K562 (cell line): ENCODE measurements around the gene AIFM3. TPM values are rescaled to one million over a fixed set of nuclear protein-coding genes. Genes with fewer than 3 reads are reported as not detected.

Experiments
- ATAC-seq: fragments of 200-7000 bp; cut with Tn5 transposase; 3 replicates; pipeline ENCODE4 v1.9.1; 2020; ENCODE audit warnings: moderate library complexity
- BruUV-seq: library from RNA; stranded (reverse); fragments of 400-500 nt; replicated peaks from 2 replicates; lab custom pipeline; 2021; lab: Mats Ljungman, UMichigan
- CTCF ChIA-PET: fragments of 300-600 bp; formaldehyde crosslinking; extraction: SDS; loops from one replicate; lab custom pipeline; 2021; ENCODE audit warnings: low intra/inter-chr PET ratio; lab: Yijun Ruan, JAX
- POLR2A ChIA-PET: fragments of 300-600, 350-650 bp; sonication (Branson Sonifier 250); formaldehyde crosslinking; extraction: SDS; loops from one replicate; lab custom pipeline; 2021; ENCODE audit warnings: antibody characterized with exemption, inconsistent platforms; lab: Yijun Ruan, JAX
- DNase-seq, 4 experiments: peaks; one replicate each; pipeline versions ENCODE4 v3.0.0 to v3.0.0-alpha.2; 2011 to 2018; ENCODE audit warnings: low spot score in 3 of 4, mixed read lengths in 3 of 4; ENCODE audit errors: extremely low read depth in 1 of 4
- FAIRE-seq: peaks from 2 replicates; lab custom pipeline; 2011; peaks lifted over from hg19 to GRCh38; lab: Jason Lieb, UNC
- H2AFZ ChIP-seq: 2 replicates; pipeline ENCODE4 v1.6.0; 2011; ENCODE audit warnings: low read depth, low read length, control low read depth, inconsistent platforms
- H3K27ac ChIP-seq: fragments of 200-600 bp; 3 replicates; pipeline ENCODE4 v1.8.0; 2011; ENCODE audit warnings: low read depth, mild to moderate bottlenecking, control low read depth, inconsistent platforms, low read length, moderate library complexity, mixed read lengths; ENCODE audit errors: extremely low read depth
- H3K27me3 ChIP-seq, 2 experiments: fragments of 300-600 bp in 1 of 2; 2 replicates in 1 of 2; 3 replicates in 1 of 2; pipeline versions ENCODE4 v1.6.0 to v1.8.0; 2011; ENCODE audit warnings: inconsistent platforms in 2 of 2, low read length in 2 of 2, mild to moderate bottlenecking in 1 of 2, mixed read lengths in 1 of 2, moderate library complexity in 1 of 2; ENCODE audit not compliant: control insufficient read depth in 2 of 2, insufficient read depth in 2 of 2
- H3K36me3 ChIP-seq: fragments of 300-600 bp; 3 replicates; pipeline ENCODE4 v1.8.0; 2011; ENCODE audit warnings: mild to moderate bottlenecking, low read length, inconsistent platforms; ENCODE audit not compliant: control insufficient read depth, insufficient read depth
- H3K4me1 ChIP-seq, 2 experiments: fragments of 200-600 bp in 1 of 2; replicated peaks in 1 of 2; 2 replicates in 1 of 2; 3 replicates in 1 of 2; pipeline versions ENCODE4 v1.5.1 to v1.8.0; 2011; ENCODE audit warnings: inconsistent platforms in 2 of 2, low read length in 2 of 2, mild to moderate bottlenecking in 1 of 2, mixed read lengths in 1 of 2, moderate library complexity in 1 of 2; ENCODE audit not compliant: control insufficient read depth in 2 of 2, insufficient read depth in 2 of 2
- H3K4me2 ChIP-seq: 2 replicates; pipeline ENCODE4 v1.6.1; 2011; ENCODE audit warnings: low read length, control low read depth, inconsistent platforms, mixed read lengths; ENCODE audit not compliant: insufficient read depth
- H3K4me3 ChIP-seq: fragments of 200-600 bp; sonication (generic), shearing (Covaris generic); 2 replicates; pipeline ENCODE4 v1.5.1; 2016; ENCODE audit warnings: control low read depth, inconsistent platforms
- H3K79me2 ChIP-seq: fragments of 200-600 bp; 3 replicates; pipeline ENCODE4 v1.8.0; 2011; ENCODE audit warnings: low read length, inconsistent platforms; ENCODE audit not compliant: control insufficient read depth, insufficient read depth
- H3K9ac ChIP-seq, 2 experiments: 2 replicates each; pipeline versions ENCODE4 v1.6.0 to v1.6.1; 2011; ENCODE audit warnings: low read depth in 2 of 2, low read length in 2 of 2, control low read depth in 1 of 2, inconsistent platforms in 1 of 2, mild to moderate bottlenecking in 1 of 2, mixed read lengths in 1 of 2; ENCODE audit not compliant: insufficient read depth in 1 of 2
- H3K9me1 ChIP-seq: one replicate; pipeline ENCODE4 v1.6.0; 2011; ENCODE audit warnings: inconsistent platforms, mild to moderate bottlenecking, low read length, moderate library complexity; ENCODE audit not compliant: control insufficient read depth, insufficient read depth
- H3K9me3 ChIP-seq: replicated peaks from 2 replicates; pipeline ENCODE4 v1.5.1; 2011; ENCODE audit warnings: low read depth, low read length, inconsistent platforms; ENCODE audit not compliant: control insufficient read depth, insufficient read depth
- H4K20me1 ChIP-seq: replicated peaks from 2 replicates; pipeline ENCODE4 v1.6.1; 2011; ENCODE audit warnings: low read length, inconsistent platforms, mixed read lengths; ENCODE audit not compliant: control insufficient read depth, insufficient read depth
- ELF4 ChIP-seq: fragments of 450-650 bp; formaldehyde crosslinking; IDR thresholded peaks from 2 replicates; pipeline ENCODE4 v1.4.0; 2022; ENCODE audit warnings: missing genetic modification characterization
- FOXA3 ChIP-seq, 2 experiments: fragments of 450-650 bp in 1 of 2; sonication (generic) in 1 of 2; formaldehyde crosslinking; IDR thresholded peaks in 1 of 2; conservative IDR thresholded peaks in 1 of 2; 2 replicates each; pipeline versions ENCODE4 v1.4.0 to v1.8.0; 2020 to 2022; ENCODE audit warnings: mild to moderate bottlenecking in 2 of 2, missing genetic modification reagents in 1 of 2
- HDAC1 ChIP-seq, 2 experiments: fragments of 450-650 bp; IDR thresholded peaks; 2 replicates each; pipeline ENCODE4 v1.6.1; 2016 to 2017; ENCODE audit warnings: inconsistent platforms in 1 of 2, mild to moderate bottlenecking in 1 of 2, moderate library complexity in 1 of 2
- MEIS2 ChIP-seq: fragments of 450-650 bp; IDR thresholded peaks from 2 replicates; pipeline ENCODE4 v1.6.1; 2014; ENCODE audit warnings: mild to moderate bottlenecking; ENCODE audit not compliant: partially characterized antibody
- NCOA6 ChIP-seq: fragments of 450-650 bp; IDR thresholded peaks from 2 replicates; pipeline ENCODE4 v1.6.1; 2017; ENCODE audit warnings: mild to moderate bottlenecking
- RBBP5 ChIP-seq: fragments of 200-600 bp; sonication (generic); IDR thresholded peaks from 2 replicates; pipeline ENCODE4 v1.6.1; 2012; ENCODE audit warnings: borderline replicate concordance, mild to moderate bottlenecking, low read length, control low read depth, inconsistent platforms; ENCODE audit not compliant: insufficient read depth, poor library complexity, severe bottlenecking
- RBM39 ChIP-seq: fragments of 200-400 bp; formaldehyde crosslinking; optimal IDR thresholded peaks from 2 replicates; pipeline ENCODE3; 2018; ENCODE audit warnings: low read depth, low read length
- SRSF1 ChIP-seq: fragments of 200-400 bp; formaldehyde crosslinking; IDR thresholded peaks from 2 replicates; pipeline ENCODE4 v1.6.1; 2017; ENCODE audit warnings: mild to moderate bottlenecking, low read depth, low read length, moderate library complexity
- USF2 ChIP-seq: sonication (generic); formaldehyde crosslinking; IDR thresholded peaks from 2 replicates; pipeline ENCODE4 v1.5.0; 2020; ENCODE audit warnings: missing genetic modification reagents
- ZNF449 ChIP-seq: fragments of 250-450 bp; sonication (Bioruptor Pico); IDR thresholded peaks from 2 replicates; pipeline ENCODE4 v1.8.0; 2022; ENCODE audit warnings: moderate library complexity, mild to moderate bottlenecking, inconsistent platforms
- ZNF584 ChIP-seq: fragments of 200-800 bp; sonication (Bioruptor generic); IDR thresholded peaks from 2 replicates; pipeline ENCODE4 v1.6.1; 2016; ENCODE audit warnings: low read depth, mild to moderate bottlenecking, missing genetic modification characterization, missing compliant biosample characterization
- ZNF644 ChIP-seq: fragments of 200-800 bp; sonication (Bioruptor generic); IDR thresholded peaks from 2 replicates; pipeline ENCODE4 v1.6.1; 2016; ENCODE audit warnings: low read depth, missing genetic modification characterization, missing compliant biosample characterization
- WGBS: fragments of 100-300 bp; shearing (Covaris generic); methylation state at CpG from one replicate; pipeline ENCODE4 v1.1.6; 2016; ENCODE audit warnings: low coverage, mixed read lengths; ENCODE audit not compliant: insufficient coverage; ENCODE audit errors: missing lambda C conversion rate; 5-methylcytosine and 5-hydroxymethylcytosine counted together
- in situ Hi-C: fragments of 300-500 bp; cut with MboI; formaldehyde crosslinking; loops from 4 replicates; pipeline ENCODE4 v1.15.0; 2018; ENCODE audit warnings: inconsistent platforms, mixed read lengths
- intact Hi-C: fragments of 100-400 bp; cut with micrococcal nuclease; formaldehyde crosslinking; loops from 2 replicates; pipeline ENCODE4 v1.14.2; 2022
- polyA plus RNA-seq, 8 experiments: library from polyadenylated mRNA; depleted of rRNA in 4 of 8; stranded (reverse) in 5 of 8; unstranded in 3 of 8; fragments of >200 nt; fragmentation: Nextera tagmentation in 2 of 8; fragmentation: Illumina TruSeq in 1 of 8; extraction: Ambion mirVana in 2 of 8; extraction: Trizol in 1 of 8; gene quantifications; 2 replicates each; pipeline versions ENCODE4 v1.2.1 to v1.2.3, GENCODE V29; 2011 to 2014; ENCODE audit warnings: inconsistent platforms in 1 of 8, missing spikeins in 1 of 8
- total RNA-seq, 7 experiments: library from RNA; depleted of rRNA in 6 of 7; stranded (reverse); fragments of >200 nt in 6 of 7; fragmentation: Illumina TruSeq in 2 of 7; extraction: Trizol in 2 of 7; gene quantifications; 2 replicates each; pipeline versions ENCODE4 v1.2.1 to v1.2.3, GENCODE V29; 2011 to 2021; ENCODE audit warnings: low replicate concordance in 1 of 7
- TF ChIP-seq, protein P1 (sequence below): sonication (generic); IDR thresholded peaks from 2 replicates; pipeline ENCODE4 v1.6.1; 2016
- TF ChIP-seq, protein P2 (sequence below): fragments of 450-650 bp; IDR thresholded peaks from 2 replicates; pipeline ENCODE4 v1.6.1; 2016; ENCODE audit warnings: borderline replicate concordance

Gene AIFM3
- total and polyA plus RNA-seq, 9 of the 15 experiments (the other 6 are each of a cell fraction or from before 2014, with no cell fraction given): 0.03 to 0.20 (median 0.07) TPM; not detected in 1

DNA sequence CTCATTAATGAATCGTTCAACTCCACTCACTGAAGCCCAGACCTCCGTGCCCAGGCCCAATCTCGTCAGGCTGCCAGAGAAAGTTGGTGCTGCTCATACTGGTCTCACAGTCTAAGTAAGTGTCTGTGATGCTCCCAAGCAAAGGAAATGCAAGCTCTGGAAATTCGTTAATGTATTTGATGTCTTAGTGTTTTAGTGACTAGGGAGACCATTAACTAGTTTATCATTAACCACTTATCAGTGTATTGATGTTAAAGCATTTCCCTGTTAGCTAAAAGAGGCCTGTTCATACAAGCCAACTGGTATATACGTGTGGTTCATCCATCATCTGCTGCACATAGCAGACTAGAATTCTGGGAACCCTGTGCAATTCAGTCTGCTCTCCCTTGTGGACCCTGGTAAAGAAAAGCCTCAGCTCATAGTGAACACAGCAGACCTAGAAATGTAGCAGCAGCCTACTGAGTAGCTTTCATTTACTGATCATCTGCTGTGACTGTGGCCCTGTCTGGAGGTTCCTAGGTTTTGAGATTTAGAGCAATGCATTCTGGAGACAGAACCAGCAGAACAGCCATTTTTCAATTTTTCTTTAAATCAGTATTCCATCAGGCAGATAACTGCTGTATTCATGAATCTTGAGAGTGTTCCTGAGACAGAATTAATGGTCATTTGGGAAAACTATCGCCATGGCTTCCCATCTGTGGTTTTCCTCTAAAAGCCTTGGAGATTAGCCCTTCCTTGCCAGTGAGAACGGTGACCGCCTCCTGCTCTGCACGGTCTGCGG is 15.7 kb upstream of the AIFM3 start (continued):
- TF ChIP-seq, protein P1, sequence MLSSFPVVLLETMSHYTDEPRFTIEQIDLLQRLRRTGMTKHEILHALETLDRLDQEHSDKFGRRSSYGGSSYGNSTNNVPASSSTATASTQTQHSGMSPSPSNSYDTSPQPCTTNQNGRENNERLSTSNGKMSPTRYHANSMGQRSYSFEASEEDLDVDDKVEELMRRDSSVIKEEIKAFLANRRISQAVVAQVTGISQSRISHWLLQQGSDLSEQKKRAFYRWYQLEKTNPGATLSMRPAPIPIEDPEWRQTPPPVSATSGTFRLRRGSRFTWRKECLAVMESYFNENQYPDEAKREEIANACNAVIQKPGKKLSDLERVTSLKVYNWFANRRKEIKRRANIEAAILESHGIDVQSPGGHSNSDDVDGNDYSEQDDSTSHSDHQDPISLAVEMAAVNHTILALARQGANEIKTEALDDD: peak; percentile 59; the same call in 1 of the 2 replicates
- 0 out of 4 replicates have a peak, but pooled peaks of 1 of the 2 experiments have one; percentile 3 for TF ChIP-seq FOXA3 (CRISPR knock-in tag; conservative IDR thresholded peaks at IDR 0.05 in 1 of 2, IDR thresholded peaks at IDR 0.05 in 1 of 2)
- TF ChIP-seq RBBP5: peak; percentile 49

DNA sequence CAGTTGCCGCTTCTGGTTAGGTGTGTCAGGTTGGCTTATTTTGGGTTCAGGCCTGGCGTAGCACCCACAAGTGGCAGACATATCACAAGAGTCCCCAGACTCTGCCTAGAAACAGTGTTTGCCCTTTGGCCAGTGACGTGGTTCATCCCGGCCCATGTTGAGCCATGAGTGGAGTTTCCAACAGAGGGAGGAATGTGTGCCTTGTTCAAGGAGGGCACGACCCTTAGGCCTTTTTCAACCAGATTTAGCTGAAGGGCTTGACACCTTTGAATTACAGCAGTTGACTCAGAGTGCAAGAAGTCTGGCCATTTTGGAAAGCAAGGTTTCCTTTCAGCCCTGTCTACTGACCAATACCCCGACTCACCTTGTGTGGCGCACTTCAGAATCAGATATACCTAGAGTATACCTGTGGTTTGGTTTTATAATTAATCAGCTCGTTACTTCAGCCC is 15.1 kb upstream of the AIFM3 start:
- WGBS: 89% methylated on average over 8 of the region's 8 CpGs
- TF ChIP-seq ELF4 (CRISPR knock-in tag) (no peak), SRSF1 (no peak), RBM39 (no peak), ZNF584 (CRISPR knock-in tag) (no peak), ZNF644 (no peak), NCOA6 (no peak), HDAC1 (IDR thresholded peaks at IDR 0.05) (no peak), ZNF449 (CRISPR knock-in tag) (no peak), USF2 (CRISPR knock-in tag) (0 out of 2 replicates have a peak, but pooled peaks have one; percentile 10), MEIS2 (peak; percentile 43)
- TF ChIP-seq, protein P2, sequence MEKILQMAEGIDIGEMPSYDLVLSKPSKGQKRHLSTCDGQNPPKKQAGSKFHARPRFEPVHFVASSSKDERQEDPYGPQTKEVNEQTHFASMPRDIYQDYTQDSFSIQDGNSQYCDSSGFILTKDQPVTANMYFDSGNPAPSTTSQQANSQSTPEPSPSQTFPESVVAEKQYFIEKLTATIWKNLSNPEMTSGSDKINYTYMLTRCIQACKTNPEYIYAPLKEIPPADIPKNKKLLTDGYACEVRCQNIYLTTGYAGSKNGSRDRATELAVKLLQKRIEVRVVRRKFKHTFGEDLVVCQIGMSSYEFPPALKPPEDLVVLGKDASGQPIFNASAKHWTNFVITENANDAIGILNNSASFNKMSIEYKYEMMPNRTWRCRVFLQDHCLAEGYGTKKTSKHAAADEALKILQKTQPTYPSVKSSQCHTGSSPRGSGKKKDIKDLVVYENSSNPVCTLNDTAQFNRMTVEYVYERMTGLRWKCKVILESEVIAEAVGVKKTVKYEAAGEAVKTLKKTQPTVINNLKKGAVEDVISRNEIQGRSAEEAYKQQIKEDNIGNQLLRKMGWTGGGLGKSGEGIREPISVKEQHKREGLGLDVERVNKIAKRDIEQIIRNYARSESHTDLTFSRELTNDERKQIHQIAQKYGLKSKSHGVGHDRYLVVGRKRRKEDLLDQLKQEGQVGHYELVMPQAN: no peak

More for the DNA sequence above, 15.1 kb upstream of the AIFM3 start:
- Histone ChIP-seq H3K4me2 (no peak overlapping the region), H3K9me3 (no peaks in the 10 kb centered on the region), H3K79me2 (peaks cover 62% of the 10 kb centered on the region), H2AFZ (no peak overlapping the region), H3K4me1 (peaks cover 0 to 17% of the 10 kb centered on the region in 2 experiments; a peak in 2 of 5 replicates), H3K9ac (peak overlapping the region in 1 of 2 experiments; percentile 9; a peak in 1 of 4 replicates), H3K9me1 (peaks cover 8% of the 10 kb centered on the region), H3K36me3 (peaks cover 74% of the 10 kb centered on the region), H4K20me1 (peaks cover 78% of the 10 kb centered on the region), H3K27me3 (no peaks in the 10 kb centered on the region), H3K27ac (no peak overlapping the region), H3K4me3 (no peak overlapping the region)
- ATAC-seq (peak; percentile 8), DNase-seq (no peak), FAIRE-seq (no peak)
- CTCF ChIA-PET: no interaction called here
- intact Hi-C loops (no loop called here), in situ Hi-C loops (loop anchor here (25.0 kb wide), 1 partner anchor 185 kb away; no protein-coding TSS in a partner anchor)
- BruUV-seq: no TSS peak
- POLR2A ChIA-PET: interaction anchor here (0.6 to 64.4 kb wide), 11 partner anchors 9 to 154 kb away, joined by 3 to 1556 read pairs (median 18); partner anchors contain the start of genes AIFM3, CRKL and LZTR1
